Hepatocyte (in vitro differentiated cells): Measurements from ENCODE around the gene LDLRAD4.

Source experiments
- CTCF ChIP-seq: fragments of 200-600 bp; sonication (generic); IDR thresholded peaks from 2 replicates; pipeline ENCODE4 v1.5.1; 2016; ENCODE audit warnings: antibody characterized with exemption, mild to moderate bottlenecking; ENCODE audit not compliant: poor library complexity
- EZH2 ChIP-seq: fragments of 200-600 bp; sonication (generic); IDR thresholded peaks from 2 replicates; pipeline ENCODE4 v1.6.1; 2016; ENCODE audit warnings: antibody characterized with exemption, mild to moderate bottlenecking, borderline replicate concordance

- no peak for TF ChIP-seq CTCF
- no peak for TF ChIP-seq EZH2
Observed at GRCh38 chr18:13562494-13563029, 344.0 kb downstream of the LDLRAD4 start.
